ENCODE data around the gene ITGAV. TPM values are rescaled to one million over a fixed set of nuclear protein-coding genes. Genes with fewer than 3 reads are reported as not detected.

Gene ITGAV
- total and polyA plus RNA-seq, 2 donors (not counting 3 experiments of a cell fraction or from before 2014, with no cell fraction given) = 61.8 to 131 TPM

DNA sequence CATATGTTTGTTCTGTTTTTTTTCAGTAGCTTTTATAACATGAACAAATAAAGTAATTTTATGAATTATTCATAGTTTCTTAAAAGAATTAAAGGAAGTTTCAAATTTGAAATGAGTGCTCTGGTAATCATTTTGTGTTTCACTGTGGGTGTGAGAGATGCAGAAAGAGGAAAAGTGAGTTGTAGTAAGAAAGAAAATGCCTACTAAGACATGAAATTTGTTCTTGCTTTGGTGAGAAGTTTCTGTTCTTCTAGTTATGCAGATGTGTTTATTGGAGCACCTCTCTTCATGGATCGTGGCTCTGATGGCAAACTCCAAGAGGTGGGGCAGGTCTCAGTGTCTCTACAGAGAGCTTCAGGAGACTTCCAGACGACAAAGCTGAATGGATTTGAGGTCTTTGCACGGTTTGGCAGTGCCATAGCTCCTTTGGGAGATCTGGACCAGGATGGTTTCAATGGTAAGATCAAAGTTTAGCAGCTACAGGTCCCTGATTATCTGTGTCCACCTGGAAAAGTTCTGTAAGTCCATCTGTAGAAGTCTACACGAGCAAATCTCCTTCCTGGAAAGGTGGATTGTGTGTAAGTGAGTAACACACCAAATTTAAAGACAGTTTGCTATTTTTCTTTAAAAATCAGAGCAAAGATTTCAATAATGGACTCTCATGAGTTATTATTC, 51.4 kb downstream of the ITGAV start:
- no peaks in the 10 kb centered on the region for H3K9me3 ChIP-seq (replicated peaks; ENCODE audit: control insufficient read depth, insufficient read depth, low read length)
- H3K79me2 ChIP-seq (ENCODE audit: control insufficient read depth, insufficient read depth, low read length) = no peaks in the 10 kb centered on the region
- no peak overlapping the region for H3K4me2 ChIP-seq (ENCODE audit: insufficient read depth, low read length)
- dilution Hi-C loops (cut with MboI; ENCODE audit: extremely low pct_ligation_motif_present, low sequenced_read_pairs) (no loop called here), intact Hi-C loops (cut with micrococcal nuclease) (loop anchor here (1.0 to 10.0 kb wide), 3 partner anchors 51 to 376 kb away; partner anchors contain the start of gene ITGAV)
- no TSS peak for BruUV-seq (replicated peaks)
- no peak for TF ChIP-seq JUN (IDR thresholded peaks at IDR 0.05; ENCODE audit: borderline replicate concordance, insufficient read depth, insufficient read length, low read depth)
- TF ChIP-seq POLR2A (IDR thresholded peaks at IDR 0.05; ENCODE audit: low read depth, low read length) = no peak
- no peak for TF ChIP-seq CTCF (IDR thresholded peaks at IDR 0.05; ENCODE audit: extremely low read depth in 1 of 2, insufficient read depth in 1 of 2, low read depth in 1 of 2, low read length in 2 of 2)
- TF ChIP-seq, protein P1, sequence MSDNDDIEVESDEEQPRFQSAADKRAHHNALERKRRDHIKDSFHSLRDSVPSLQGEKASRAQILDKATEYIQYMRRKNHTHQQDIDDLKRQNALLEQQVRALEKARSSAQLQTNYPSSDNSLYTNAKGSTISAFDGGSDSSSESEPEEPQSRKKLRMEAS (IDR thresholded peaks at IDR 0.05; ENCODE audit: insufficient read depth, insufficient read length) = no peak
- TF ChIP-seq POLR2AphosphoS5 (IDR thresholded peaks at IDR 0.05; ENCODE audit: insufficient read depth, low read depth, low read length) = no peak
- TF ChIP-seq FOS (IDR thresholded peaks at IDR 0.05; ENCODE audit: borderline replicate concordance, insufficient read depth, low read length) = no peak
- no peak for TF ChIP-seq GATA2 (IDR thresholded peaks at IDR 0.05; ENCODE audit: insufficient read depth, insufficient read length, low read depth, low read length)
- no peak for TF ChIP-seq EZH2 (IDR thresholded peaks at IDR 0.05; ENCODE audit: borderline replicate concordance, low read depth, low read length, severe bottlenecking)
- TF ChIP-seq MYC (IDR thresholded peaks at IDR 0.05; ENCODE audit: low read depth, low read length) = no peak
- H3K27ac ChIP-seq (ENCODE audit: insufficient read depth, low read depth, low read length) = no peak overlapping the region
- ChIA-PET POLR2A (no interaction called here), CTCF (interaction anchor here (0.9 to 5.4 kb wide), 23 partner anchors 9 to 221 kb away, joined by 3 to 188 read pairs (median 6); partner anchors contain the start of genes ITGAV and ZC3H15)
- H3K36me3 ChIP-seq (ENCODE audit: control insufficient read depth in 2 of 2, extremely low read depth in 1 of 2, insufficient read depth in 2 of 2, low read length in 2 of 2) = peaks cover 18 to 37% of the 10 kb centered on the region in 2 experiments
- H2AFZ ChIP-seq (ENCODE audit: low read depth, low read length) = no peak overlapping the region
- H4K20me1 ChIP-seq (replicated peaks; ENCODE audit: control insufficient read depth, extremely low read depth, insufficient read depth, low read length) = no peaks in the 10 kb centered on the region
- no peak for FAIRE-seq
- H3K4me1 ChIP-seq (ENCODE audit: control insufficient read depth, extremely low read depth, insufficient read depth, low read length) = no peaks in the 10 kb centered on the region
- no peak for DNase-seq (ENCODE audit: low read depth, low spot score)
- H3K9me1 ChIP-seq (replicated peaks; ENCODE audit: control insufficient read depth, extremely low read depth, insufficient read depth, low read length) = no peaks in the 10 kb centered on the region
- H3K4me3 ChIP-seq (replicated peaks in 1 of 3; ENCODE audit: insufficient read depth in 1 of 3, low read depth in 1 of 3, low read length in 3 of 3) = no peak overlapping the region
- H3K27me3 ChIP-seq (ENCODE audit: control insufficient read depth in 2 of 2, insufficient read depth in 2 of 2, low read length in 2 of 2) = no peaks in the 10 kb centered on the region
- H3K9ac ChIP-seq (replicated peaks; ENCODE audit: extremely low read depth, insufficient read depth, low read length) = no peak overlapping the region
